ENCODE measurements around the gene SSBP1. TPM values are rescaled to one million over a fixed set of nuclear protein-coding genes. Genes with fewer than 3 reads are reported as not detected.
"Not testable (repeated sequence)": the region's sequence is repeated elsewhere in the genome, so short reads cannot be mapped to it uniquely, and the experiment has no call there.

Gene SSBP1
- polyA plus RNA-seq, 4 donors, result 126 to 157 (median 142) TPM

GRCh38 chr7:141754939-141755338 lies 16.8 kb downstream of the SSBP1 start:
- no peak for DNase-seq (ENCODE audit: low read depth in 4 of 4, low spot score in 3 of 4)

- no peak for DNase-seq (ENCODE audit: low read depth in 4 of 4, low spot score in 3 of 4)
Measured at GRCh38 chr7:141763797-141764196, 25.6 kb downstream of the SSBP1 start, which contains the start of gene TAS2R3. Gene TAS2R3 (plus strand): TSS chr7:141764097. CDS start chr7:141764159, 62 bp downstream.

- DNase-seq (ENCODE audit: low read depth in 4 of 4, low spot score in 3 of 4), result not testable (repeated sequence)
Measured at GRCh38 chr7:141770083-141770583, 32.0 kb downstream of the SSBP1 start.

GRCh38 chr7:141776374-141776773 lies 38.2 kb downstream of the SSBP1 start, which contains the start of gene TAS2R4:
Gene TAS2R4 (plus strand): TSS chr7:141776674. CDS start chr7:141778489, 1,815 bp downstream.
- no peak for DNase-seq (ENCODE audit: low read depth in 4 of 4, low spot score in 3 of 4)

- DNase-seq (ENCODE audit: low read depth in 4 of 4, low spot score in 3 of 4), result peak; percentile 5 to 22 (median 12)
Measured at GRCh38 chr7:141785706-141786552, 47.8 kb downstream of the SSBP1 start.

- DNase-seq (ENCODE audit: low read depth in 4 of 4, low spot score in 3 of 4), result no peak
Measured at GRCh38 chr7:141788296-141788695, 50.1 kb downstream of the SSBP1 start.

GRCh38 chr7:141789917-141790316 lies 51.8 kb downstream of the SSBP1 start, which contains the start of gene TAS2R5:
Gene TAS2R5 (plus strand): TSS chr7:141790217. CDS start chr7:141790362, 145 bp downstream.
- DNase-seq (ENCODE audit: low read depth in 4 of 4, low spot score in 3 of 4), result no peak

GRCh38 chr7:141792526-141792925 lies 54.4 kb downstream of the SSBP1 start:
- DNase-seq (ENCODE audit: low read depth in 4 of 4, low spot score in 3 of 4), result no peak

Other genes with a start within 250 kb of the SSBP1 start
- gene AGK, start 186.9 kb upstream of the SSBP1 start, polyA plus RNA-seq (ENCODE audit: insufficient read length in 4 of 4), result 10 to 100 TPM; 35.2 to 40.8 (median 39.3) TPM
- gene DENND11, start 36.2 kb upstream of the SSBP1 start, polyA plus RNA-seq (ENCODE audit: insufficient read length in 4 of 4), result 10 to 100 TPM; 24.8 to 30.9 (median 27.7) TPM
- gene WEE2, start 30.0 kb upstream of the SSBP1 start, polyA plus RNA-seq (ENCODE audit: insufficient read length in 4 of 4), result under 1 TPM; 0.21 to 0.43 (median 0.31) TPM
- gene TAS2R3, start 25.7 kb downstream of the SSBP1 start, polyA plus RNA-seq (ENCODE audit: insufficient read length in 4 of 4), result under 1 TPM; 0.33 to 0.91 (median 0.42) TPM
- gene TAS2R4, start 38.3 kb downstream of the SSBP1 start, polyA plus RNA-seq (ENCODE audit: insufficient read length in 4 of 4), result 1 to 10 TPM; 1.2 to 2.4 (median 1.4) TPM
- gene TAS2R5, start 51.9 kb downstream of the SSBP1 start, polyA plus RNA-seq (ENCODE audit: insufficient read length in 4 of 4), result 1 to 10 TPM; 1.8 to 4.1 (median 2.1) TPM
- under 1 TPM; 0.11 to 0.30 (median 0.18) TPM for gene PRSS37, start 103.1 kb downstream of the SSBP1 start, polyA plus RNA-seq (ENCODE audit: insufficient read length in 4 of 4)
- gene OR9A4, start 178.0 kb downstream of the SSBP1 start, polyA plus RNA-seq (ENCODE audit: insufficient read length in 4 of 4), result not detected
- under 1 TPM; 0.20 to 0.55 (median 0.41) TPM for gene CLEC5A, start 208.6 kb downstream of the SSBP1 start, polyA plus RNA-seq (ENCODE audit: insufficient read length in 4 of 4)
- under 1 TPM in 2 of 4 donors, not detected in 2; 0.15 to 0.23 TPM for gene TAS2R38, start 235.4 kb downstream of the SSBP1 start, polyA plus RNA-seq (ENCODE audit: insufficient read length in 4 of 4)